ENCODE results near the gene MCL1. TPM values are rescaled to one million over a fixed set of nuclear protein-coding genes. Genes with fewer than 3 reads are reported as not detected.
A peak's percentile ranks its signal among the peaks of the same experiment; 100 is the strongest.
"Not testable (repeated sequence)": the region's sequence is repeated elsewhere in the genome, so short reads cannot be mapped to it uniquely, and the experiment has no call there.

The MCL1 gene
- total and polyA plus RNA-seq, 2 of the 13 experiments (the other 11 are each of a cell fraction or from before 2014, with no cell fraction given) = 69.5 to 125 TPM

- no peaks in the 10 kb centered on the region for H4K20me1 ChIP-seq (ENCODE audit: insufficient read depth, low read length)
- no peak for DNase-seq (ENCODE audit: low spot score)
- no peak overlapping the region for H2AFZ ChIP-seq (ENCODE audit: low read length)
- FAIRE-seq = no peak
- no peak overlapping the region for H3K9ac ChIP-seq (ENCODE audit: insufficient read depth, low read depth, low read length)
- H3K36me3 ChIP-seq (replicated peaks in 1 of 2; ENCODE audit: control insufficient read depth in 1 of 2, insufficient read depth in 2 of 2, low read length in 2 of 2) = peaks cover 0 to 1% of the 10 kb centered on the region in 2 experiments; a peak in 3 of 5 replicates
- no peak overlapping the region for H3K4me3 ChIP-seq (replicated peaks in 1 of 3; ENCODE audit: insufficient read depth in 1 of 3, low read depth in 2 of 3, low read length in 3 of 3)
- H3K4me1 ChIP-seq (ENCODE audit: insufficient read depth, low read length) = peaks cover 83% of the 10 kb centered on the region
- ATAC-seq = no peak
- no peaks in the 10 kb centered on the region for H3K27me3 ChIP-seq (ENCODE audit: control insufficient read depth in 1 of 2, insufficient read depth in 2 of 2, low read length in 2 of 2)
- in situ Hi-C loops (cut with HindIII; ENCODE audit: extremely low pct_ligation_motif_present, low pct_unique_long_range_greater_than_20kb) (no loop called here), intact Hi-C loops (cut with micrococcal nuclease; ENCODE audit: unreplicated experiment) (no loop called here)
- no peak overlapping the region for H3K4me2 ChIP-seq (ENCODE audit: low read depth, low read length)
- ChIA-PET CTCF (ENCODE audit: low intra/inter-chr PET ratio, low total read pairs) (no interaction called here), POLR2A (interaction anchor here (0.9 to 1.0 kb wide), 2 partner anchors 11 to 22 kb away, joined by 3 read pairs; partner anchors contain the start of gene MCL1)
- H3K9me3 ChIP-seq (ENCODE audit: low read length) = no peaks in the 10 kb centered on the region
- H3K79me2 ChIP-seq (ENCODE audit: insufficient read depth, low read length) = peaks cover 3% of the 10 kb centered on the region
- peak overlapping the region; percentile 22 for H3K27ac ChIP-seq (ENCODE audit: extremely low read length, insufficient read depth, low read length)
- peak; percentile 81 for TF ChIP-seq ZNF121 (CRISPR knock-in tag; IDR thresholded peaks at IDR 0.05)
- TF ChIP-seq NFATC3 (CRISPR knock-in tag; IDR thresholded peaks at IDR 0.05) = no peak
- BruUV-seq (replicated peaks) = no TSS peak
These were observed 22.1 kb upstream of the MCL1 start for GRCh38 chr1:150601540-150601939.

GRCh38 chr1:150598346-150598745 lies 18.9 kb upstream of the MCL1 start:
- H3K27ac ChIP-seq (ENCODE audit: extremely low read length, insufficient read depth, low read length); H2AFZ ChIP-seq (ENCODE audit: low read length); H3K36me3 ChIP-seq (replicated peaks in 1 of 2; ENCODE audit: control insufficient read depth in 1 of 2, insufficient read depth in 2 of 2, low read length in 2 of 2); H3K4me2 ChIP-seq (ENCODE audit: low read depth, low read length); ATAC-seq; H3K27me3 ChIP-seq (ENCODE audit: control insufficient read depth in 1 of 2, insufficient read depth in 2 of 2, low read length in 2 of 2); in situ Hi-C loops (cut with HindIII; ENCODE audit: extremely low pct_ligation_motif_present, low pct_unique_long_range_greater_than_20kb); intact Hi-C loops (cut with micrococcal nuclease; ENCODE audit: unreplicated experiment); H4K20me1 ChIP-seq (ENCODE audit: insufficient read depth, low read length); BruUV-seq (replicated peaks); H3K9me3 ChIP-seq (ENCODE audit: low read length); H3K9ac ChIP-seq (ENCODE audit: insufficient read depth, low read depth, low read length); DNase-seq (ENCODE audit: low spot score); FAIRE-seq; H3K4me3 ChIP-seq (replicated peaks in 1 of 3; ENCODE audit: insufficient read depth in 1 of 3, low read depth in 2 of 3, low read length in 3 of 3); H3K79me2 ChIP-seq (ENCODE audit: insufficient read depth, low read length); CTCF ChIA-PET (ENCODE audit: low intra/inter-chr PET ratio, low total read pairs): not testable (repeated sequence)
- peak; percentile 64 for TF ChIP-seq FOSL2 (CRISPR knock-in tag; IDR thresholded peaks at IDR 0.05)
- 62% methylated on average over 4 of the region's 4 CpGs for WGBS (ENCODE audit: low lambda C conversion rate)
- POLR2A ChIA-PET = interaction anchor here (4.3 kb wide), 1 partner anchor 19 kb away, joined by 27 read pairs; the partner anchor contains the start of gene MCL1
- H3K4me1 ChIP-seq (ENCODE audit: insufficient read depth, low read length) = peaks cover 59% of the 10 kb centered on the region
